Cerebellar cortex (tissue), 1 donor: Measurements from ENCODE around the gene CFAP74.

Experiments used
- DNase-seq: peaks from one replicate; pipeline ENCODE4 v3.0.0-alpha.2; 2015; ENCODE audit warnings: low spot score

Gene CFAP74

GRCh38 chr1:1916851-1917251 lies 86.7 kb downstream of the CFAP74 start:
- DNase-seq = no peak

- no peak for DNase-seq
These were observed 87.4 kb downstream of the CFAP74 start for GRCh38 chr1:1915911-1916840.

- DNase-seq = no peak
These were observed 88.5 kb downstream of the CFAP74 start, which contains the start of gene CALML6 for GRCh38 chr1:1914971-1915692. Gene CALML6 (plus strand): TSS chr1:1915260. CDS start chr1:1915281, 21 bp downstream.

- DNase-seq = no peak
These were observed 89.2 kb downstream of the CFAP74 start for GRCh38 chr1:1914101-1914970.

- no peak for DNase-seq
These were observed 92.1 kb downstream of the CFAP74 start for GRCh38 chr1:1911350-1912041.

- DNase-seq = no peak
These were observed 92.8 kb downstream of the CFAP74 start for GRCh38 chr1:1910651-1911331.

GRCh38 chr1:1910033-1910465 lies 93.5 kb downstream of the CFAP74 start:
- no peak for DNase-seq

- no peak for DNase-seq
These were observed 95.1 kb downstream of the CFAP74 start for GRCh38 chr1:1908506-1908791.

- DNase-seq = no peak
These were observed 96.4 kb downstream of the CFAP74 start for GRCh38 chr1:1907098-1907736.

- peak; percentile 91 for DNase-seq
These were observed 97.1 kb downstream of the CFAP74 start for GRCh38 chr1:1906185-1907097.

GRCh38 chr1:1903224-1903623 lies 100.4 kb downstream of the CFAP74 start:
- no peak for DNase-seq

GRCh38 chr1:1901641-1902294 lies 101.8 kb downstream of the CFAP74 start:
- no peak for DNase-seq

- no peak for DNase-seq
These were observed 102.5 kb downstream of the CFAP74 start for GRCh38 chr1:1900883-1901640.

- DNase-seq = no peak
These were observed 103.6 kb downstream of the CFAP74 start for GRCh38 chr1:1899967-1900327.

- DNase-seq = peak; percentile 36
These were observed 104.2 kb downstream of the CFAP74 start for GRCh38 chr1:1899266-1899966.

- no peak for DNase-seq
These were observed 105.2 kb downstream of the CFAP74 start for GRCh38 chr1:1898246-1898933.
